ENCODE data around the gene EXTL2.

DNA sequence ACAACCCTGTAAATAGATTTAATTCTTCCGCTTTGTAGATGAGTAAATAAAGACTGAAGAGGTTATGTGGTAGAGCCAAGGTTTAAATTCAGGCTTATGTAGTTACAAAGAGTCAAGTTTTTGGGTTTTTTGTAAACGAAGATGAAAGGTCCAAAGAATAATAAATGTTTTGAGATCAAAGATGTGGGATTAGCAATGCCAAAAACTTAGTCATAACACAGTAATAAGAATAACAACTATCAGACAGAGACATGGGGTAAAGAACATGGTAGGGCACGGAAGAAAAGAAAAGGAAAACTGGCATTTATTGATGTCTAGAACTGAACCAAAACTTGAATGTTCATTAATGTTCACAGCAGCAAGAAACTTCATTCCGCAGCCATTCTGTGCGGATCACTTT, 42.9 kb downstream of the EXTL2 start:
- TF ChIP-seq, protein P1, sequence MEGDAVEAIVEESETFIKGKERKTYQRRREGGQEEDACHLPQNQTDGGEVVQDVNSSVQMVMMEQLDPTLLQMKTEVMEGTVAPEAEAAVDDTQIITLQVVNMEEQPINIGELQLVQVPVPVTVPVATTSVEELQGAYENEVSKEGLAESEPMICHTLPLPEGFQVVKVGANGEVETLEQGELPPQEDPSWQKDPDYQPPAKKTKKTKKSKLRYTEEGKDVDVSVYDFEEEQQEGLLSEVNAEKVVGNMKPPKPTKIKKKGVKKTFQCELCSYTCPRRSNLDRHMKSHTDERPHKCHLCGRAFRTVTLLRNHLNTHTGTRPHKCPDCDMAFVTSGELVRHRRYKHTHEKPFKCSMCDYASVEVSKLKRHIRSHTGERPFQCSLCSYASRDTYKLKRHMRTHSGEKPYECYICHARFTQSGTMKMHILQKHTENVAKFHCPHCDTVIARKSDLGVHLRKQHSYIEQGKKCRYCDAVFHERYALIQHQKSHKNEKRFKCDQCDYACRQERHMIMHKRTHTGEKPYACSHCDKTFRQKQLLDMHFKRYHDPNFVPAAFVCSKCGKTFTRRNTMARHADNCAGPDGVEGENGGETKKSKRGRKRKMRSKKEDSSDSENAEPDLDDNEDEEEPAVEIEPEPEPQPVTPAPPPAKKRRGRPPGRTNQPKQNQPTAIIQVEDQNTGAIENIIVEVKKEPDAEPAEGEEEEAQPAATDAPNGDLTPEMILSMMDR (IDR thresholded peaks at IDR 0.05) = no peak
- TF ChIP-seq FOXJ3 (CRISPR knock-in tag; IDR thresholded peaks at IDR 0.05; ENCODE audit: borderline replicate concordance) (no peak), NR1H2 (CRISPR knock-in tag; IDR thresholded peaks at IDR 0.05) (no peak), MXD4 (CRISPR knock-in tag; IDR thresholded peaks at IDR 0.05; ENCODE audit: borderline replicate concordance) (no peak), ZBTB21 (CRISPR knock-in tag; IDR thresholded peaks at IDR 0.05; ENCODE audit: borderline replicate concordance) (no peak), ELF4 (CRISPR knock-in tag; IDR thresholded peaks at IDR 0.05; ENCODE audit: low read depth) (no peak)
- TF ChIP-seq, protein P2, sequence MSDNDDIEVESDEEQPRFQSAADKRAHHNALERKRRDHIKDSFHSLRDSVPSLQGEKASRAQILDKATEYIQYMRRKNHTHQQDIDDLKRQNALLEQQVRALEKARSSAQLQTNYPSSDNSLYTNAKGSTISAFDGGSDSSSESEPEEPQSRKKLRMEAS (CRISPR knock-in tag; IDR thresholded peaks at IDR 0.05) = no peak
- TF ChIP-seq, protein P3, sequence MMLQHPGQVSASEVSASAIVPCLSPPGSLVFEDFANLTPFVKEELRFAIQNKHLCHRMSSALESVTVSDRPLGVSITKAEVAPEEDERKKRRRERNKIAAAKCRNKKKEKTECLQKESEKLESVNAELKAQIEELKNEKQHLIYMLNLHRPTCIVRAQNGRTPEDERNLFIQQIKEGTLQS (CRISPR knock-in tag; conservative IDR thresholded peaks at IDR 0.05) = no peak
- TF ChIP-seq, protein P4, sequence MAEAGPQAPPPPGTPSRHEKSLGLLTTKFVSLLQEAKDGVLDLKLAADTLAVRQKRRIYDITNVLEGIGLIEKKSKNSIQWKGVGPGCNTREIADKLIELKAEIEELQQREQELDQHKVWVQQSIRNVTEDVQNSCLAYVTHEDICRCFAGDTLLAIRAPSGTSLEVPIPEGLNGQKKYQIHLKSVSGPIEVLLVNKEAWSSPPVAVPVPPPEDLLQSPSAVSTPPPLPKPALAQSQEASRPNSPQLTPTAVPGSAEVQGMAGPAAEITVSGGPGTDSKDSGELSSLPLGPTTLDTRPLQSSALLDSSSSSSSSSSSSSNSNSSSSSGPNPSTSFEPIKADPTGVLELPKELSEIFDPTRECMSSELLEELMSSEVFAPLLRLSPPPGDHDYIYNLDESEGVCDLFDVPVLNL (CRISPR knock-in tag; IDR thresholded peaks at IDR 0.05; ENCODE audit: borderline replicate concordance, low read depth) = no peak
- TF ChIP-seq, protein P5, sequence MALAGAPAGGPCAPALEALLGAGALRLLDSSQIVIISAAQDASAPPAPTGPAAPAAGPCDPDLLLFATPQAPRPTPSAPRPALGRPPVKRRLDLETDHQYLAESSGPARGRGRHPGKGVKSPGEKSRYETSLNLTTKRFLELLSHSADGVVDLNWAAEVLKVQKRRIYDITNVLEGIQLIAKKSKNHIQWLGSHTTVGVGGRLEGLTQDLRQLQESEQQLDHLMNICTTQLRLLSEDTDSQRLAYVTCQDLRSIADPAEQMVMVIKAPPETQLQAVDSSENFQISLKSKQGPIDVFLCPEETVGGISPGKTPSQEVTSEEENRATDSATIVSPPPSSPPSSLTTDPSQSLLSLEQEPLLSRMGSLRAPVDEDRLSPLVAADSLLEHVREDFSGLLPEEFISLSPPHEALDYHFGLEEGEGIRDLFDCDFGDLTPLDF (CRISPR knock-in tag; IDR thresholded peaks at IDR 0.05) = no peak
- TF ChIP-seq, protein P6, sequence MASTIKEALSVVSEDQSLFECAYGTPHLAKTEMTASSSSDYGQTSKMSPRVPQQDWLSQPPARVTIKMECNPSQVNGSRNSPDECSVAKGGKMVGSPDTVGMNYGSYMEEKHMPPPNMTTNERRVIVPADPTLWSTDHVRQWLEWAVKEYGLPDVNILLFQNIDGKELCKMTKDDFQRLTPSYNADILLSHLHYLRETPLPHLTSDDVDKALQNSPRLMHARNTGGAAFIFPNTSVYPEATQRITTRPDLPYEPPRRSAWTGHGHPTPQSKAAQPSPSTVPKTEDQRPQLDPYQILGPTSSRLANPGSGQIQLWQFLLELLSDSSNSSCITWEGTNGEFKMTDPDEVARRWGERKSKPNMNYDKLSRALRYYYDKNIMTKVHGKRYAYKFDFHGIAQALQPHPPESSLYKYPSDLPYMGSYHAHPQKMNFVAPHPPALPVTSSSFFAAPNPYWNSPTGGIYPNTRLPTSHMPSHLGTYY (CRISPR knock-in tag; IDR thresholded peaks at IDR 0.05) = no peak
